ENCODE results near the gene GRM1.

DNA sequence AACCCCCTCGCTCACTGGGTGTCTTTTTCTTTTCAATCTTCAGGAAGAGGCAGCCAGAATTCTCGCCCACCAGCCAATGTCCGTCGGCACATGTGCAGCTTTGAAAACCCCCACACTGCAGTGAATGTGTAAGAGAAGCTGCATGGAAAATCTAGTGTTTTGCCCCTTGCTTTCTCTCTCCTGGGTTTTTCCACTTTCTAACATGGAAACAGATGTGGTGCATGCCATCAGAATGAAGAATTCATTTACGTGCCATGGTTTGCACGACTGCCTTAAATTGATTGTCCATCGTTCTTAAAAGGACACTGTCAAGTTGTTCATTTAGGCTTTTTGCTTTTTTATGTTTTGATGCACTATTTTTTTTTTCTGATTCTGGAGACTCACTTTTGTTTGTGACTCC, 397.7 kb downstream of the GRM1 start:
- TF ChIP-seq POLR2A (IDR thresholded peaks at IDR 0.05) (no peak), POLR2AphosphoS5 (IDR thresholded peaks at IDR 0.05) (no peak)
- TF ChIP-seq, protein P1, sequence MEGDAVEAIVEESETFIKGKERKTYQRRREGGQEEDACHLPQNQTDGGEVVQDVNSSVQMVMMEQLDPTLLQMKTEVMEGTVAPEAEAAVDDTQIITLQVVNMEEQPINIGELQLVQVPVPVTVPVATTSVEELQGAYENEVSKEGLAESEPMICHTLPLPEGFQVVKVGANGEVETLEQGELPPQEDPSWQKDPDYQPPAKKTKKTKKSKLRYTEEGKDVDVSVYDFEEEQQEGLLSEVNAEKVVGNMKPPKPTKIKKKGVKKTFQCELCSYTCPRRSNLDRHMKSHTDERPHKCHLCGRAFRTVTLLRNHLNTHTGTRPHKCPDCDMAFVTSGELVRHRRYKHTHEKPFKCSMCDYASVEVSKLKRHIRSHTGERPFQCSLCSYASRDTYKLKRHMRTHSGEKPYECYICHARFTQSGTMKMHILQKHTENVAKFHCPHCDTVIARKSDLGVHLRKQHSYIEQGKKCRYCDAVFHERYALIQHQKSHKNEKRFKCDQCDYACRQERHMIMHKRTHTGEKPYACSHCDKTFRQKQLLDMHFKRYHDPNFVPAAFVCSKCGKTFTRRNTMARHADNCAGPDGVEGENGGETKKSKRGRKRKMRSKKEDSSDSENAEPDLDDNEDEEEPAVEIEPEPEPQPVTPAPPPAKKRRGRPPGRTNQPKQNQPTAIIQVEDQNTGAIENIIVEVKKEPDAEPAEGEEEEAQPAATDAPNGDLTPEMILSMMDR (IDR thresholded peaks at IDR 0.05): no peak
